HG03442 (cell line): ENCODE measurements around the gene MOB3B.
A peak's percentile ranks its signal among the peaks of the same experiment; 100 is the strongest.
"Not testable (repeated sequence)": the region's sequence is repeated elsewhere in the genome, so short reads cannot be mapped to it uniquely, and the experiment has no call there.

Experiments used
- ATAC-seq: cut with Tn5 transposase; IDR thresholded peaks from one replicate; pipeline ENCODE4 v1.9.1; 2021; ENCODE audit warnings: mild to moderate bottlenecking, moderate library complexity; ENCODE audit not compliant: unreplicated experiment

The MOB3B gene

DNA sequence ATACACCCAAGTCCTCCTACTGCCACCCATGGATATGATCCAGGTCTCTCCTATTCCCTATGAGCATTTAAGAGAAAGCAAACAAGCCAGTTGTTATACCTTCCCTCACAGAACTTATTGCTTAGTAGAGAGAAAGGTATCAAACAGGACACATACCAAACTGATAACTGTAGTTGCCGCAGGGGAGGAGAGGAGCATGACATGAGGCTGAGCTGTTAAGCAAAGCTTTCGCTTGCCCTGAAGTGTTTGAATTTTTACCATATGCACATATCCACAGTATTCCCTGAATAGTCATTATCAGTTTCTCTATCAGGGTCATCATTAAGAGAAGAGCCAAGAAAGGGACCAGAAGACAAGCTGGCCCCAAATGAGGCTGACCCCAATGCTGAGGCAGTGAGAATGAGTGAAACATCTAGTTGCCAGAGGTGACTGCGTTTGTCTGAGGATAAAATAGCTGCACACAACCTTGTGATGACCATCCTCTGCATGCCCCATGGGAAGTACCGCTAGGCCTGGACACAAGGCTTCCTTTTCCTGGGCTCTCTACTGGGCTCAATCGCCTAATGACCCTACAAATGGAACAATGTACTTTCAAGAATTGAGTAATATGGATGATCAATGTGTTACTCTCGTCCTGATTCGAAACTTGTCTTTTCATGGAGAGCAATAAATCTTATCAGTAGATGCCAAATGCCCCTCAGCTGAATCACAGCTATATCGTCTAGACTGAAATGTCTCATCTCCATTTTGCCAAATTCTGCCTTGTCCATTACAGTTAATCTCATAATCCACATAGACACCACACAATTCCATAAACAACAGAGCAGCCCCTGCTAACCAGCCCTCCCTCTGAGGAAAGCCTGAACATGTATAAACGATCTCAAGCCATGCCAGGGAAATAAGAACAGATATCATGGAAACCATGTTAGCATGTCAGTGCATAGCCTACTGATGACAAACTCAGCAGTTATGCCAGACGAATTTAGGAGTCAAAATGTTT lies 9.8 kb downstream of the MOB3B start:
- no peak for ATAC-seq

DNA sequence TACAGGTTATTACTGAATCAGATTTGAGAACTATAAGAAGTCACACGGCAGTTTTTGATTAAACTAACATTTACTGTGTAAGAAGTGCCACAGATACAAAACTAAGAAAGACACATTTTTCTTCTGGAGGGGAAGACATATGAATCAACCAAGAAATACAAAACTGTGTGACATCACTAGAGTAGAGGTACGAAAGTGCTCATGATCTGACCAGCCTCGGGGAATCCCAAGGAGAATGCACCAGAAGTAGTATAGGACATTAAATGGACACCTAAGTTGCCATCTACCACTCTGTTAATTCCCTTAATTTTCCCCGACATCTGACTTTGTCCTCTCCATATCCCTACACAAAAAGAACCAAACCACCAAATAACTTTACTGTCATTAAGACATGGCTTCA lies 10.8 kb downstream of the MOB3B start:
- ATAC-seq, result no peak

DNA sequence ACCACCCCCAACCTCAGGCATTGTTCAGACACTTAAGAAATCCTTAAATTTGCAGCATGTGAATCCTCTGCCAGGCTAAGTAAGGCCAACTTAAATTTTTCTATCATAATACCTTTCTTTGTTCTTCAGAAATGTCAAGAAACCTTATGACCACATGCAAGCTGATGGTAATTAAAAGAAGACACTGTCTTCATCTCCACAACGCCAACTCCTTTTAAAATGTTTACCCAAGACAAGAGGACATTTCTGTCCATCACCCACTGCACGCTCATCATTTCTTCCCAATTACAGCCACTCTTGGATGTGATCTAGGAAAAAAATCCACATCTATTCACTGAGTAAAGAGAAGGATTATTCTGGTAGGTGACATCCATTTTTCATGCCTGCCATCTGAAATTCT lies 11.6 kb downstream of the MOB3B start:
- no peak for ATAC-seq

DNA sequence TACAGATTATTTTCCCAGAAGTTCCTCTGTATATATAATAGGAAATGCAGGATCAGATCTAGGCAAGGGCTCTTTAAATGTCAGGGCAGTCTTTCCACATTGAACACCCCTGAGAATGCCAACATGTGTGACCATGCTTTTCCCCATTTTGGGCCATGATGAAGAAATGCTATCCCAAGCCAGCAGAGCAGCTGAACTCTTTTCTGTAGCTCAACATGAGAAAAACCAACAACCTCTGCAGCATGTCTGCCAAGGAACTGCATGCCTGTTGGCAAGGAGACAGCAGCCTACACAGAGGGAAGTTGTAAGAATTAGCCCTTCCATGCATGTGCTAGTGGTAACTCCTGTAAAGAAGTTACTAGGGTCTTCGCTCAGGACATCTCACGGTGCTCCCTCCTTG lies 15.1 kb downstream of the MOB3B start:
- no peak for ATAC-seq

DNA sequence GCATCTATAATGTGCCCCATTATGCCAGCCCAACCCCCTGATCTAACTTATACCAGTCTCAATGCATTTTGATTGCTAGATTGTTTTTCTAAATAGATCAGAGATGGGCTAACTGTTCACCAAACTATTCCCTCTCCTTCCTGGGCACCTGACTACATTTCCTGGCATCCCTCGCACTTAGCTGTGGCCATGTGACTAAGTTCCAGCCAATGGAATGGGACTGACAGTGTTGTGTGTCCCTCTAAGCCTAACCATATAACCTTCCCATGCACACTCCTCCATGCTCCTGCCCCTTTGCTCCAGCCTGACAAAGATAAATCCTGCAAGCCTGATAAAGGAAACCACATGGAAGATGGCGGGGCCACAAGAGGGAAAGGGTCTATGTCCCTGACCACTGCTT lies 17.8 kb downstream of the MOB3B start:
- no peak for ATAC-seq

DNA sequence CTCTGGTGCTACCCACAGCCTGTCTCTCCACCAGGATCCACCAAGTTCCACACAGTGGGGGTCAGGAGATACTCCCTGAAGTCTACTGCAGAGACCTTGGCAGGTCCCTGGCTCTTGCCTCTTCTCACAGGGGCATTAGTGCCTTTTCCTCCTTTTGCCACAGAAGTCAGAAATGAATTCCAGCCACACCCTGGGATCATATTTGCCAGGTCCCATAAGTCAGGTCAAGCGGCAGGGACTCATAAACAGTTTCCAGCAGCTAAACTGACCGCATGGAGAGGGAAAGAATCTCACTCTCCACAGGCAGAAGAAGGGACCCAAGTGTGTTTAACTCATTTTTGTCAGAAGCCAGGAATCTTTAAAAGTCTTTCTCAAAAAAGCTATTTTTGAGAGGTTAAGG lies 18.8 kb downstream of the MOB3B start:
- ATAC-seq, result no peak

DNA sequence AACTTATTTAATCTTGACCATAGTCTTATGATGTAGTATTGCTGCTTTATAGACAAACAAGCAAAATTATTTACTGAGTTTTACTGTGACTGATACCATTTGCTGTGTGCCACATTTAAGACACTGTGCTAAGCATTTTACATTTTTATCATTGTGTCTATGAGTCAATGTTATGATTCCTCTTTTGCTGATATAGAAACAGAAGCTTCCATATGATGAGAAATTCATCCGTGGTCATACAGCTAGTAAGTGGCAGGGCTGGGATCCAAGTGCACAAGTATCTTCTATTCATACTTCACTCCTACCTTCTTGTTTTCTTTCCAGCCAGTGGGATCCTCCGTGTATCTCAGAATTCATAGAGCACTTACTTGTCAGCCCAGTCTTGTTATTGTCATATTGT lies 22.6 kb downstream of the MOB3B start:
- no peak for ATAC-seq

DNA sequence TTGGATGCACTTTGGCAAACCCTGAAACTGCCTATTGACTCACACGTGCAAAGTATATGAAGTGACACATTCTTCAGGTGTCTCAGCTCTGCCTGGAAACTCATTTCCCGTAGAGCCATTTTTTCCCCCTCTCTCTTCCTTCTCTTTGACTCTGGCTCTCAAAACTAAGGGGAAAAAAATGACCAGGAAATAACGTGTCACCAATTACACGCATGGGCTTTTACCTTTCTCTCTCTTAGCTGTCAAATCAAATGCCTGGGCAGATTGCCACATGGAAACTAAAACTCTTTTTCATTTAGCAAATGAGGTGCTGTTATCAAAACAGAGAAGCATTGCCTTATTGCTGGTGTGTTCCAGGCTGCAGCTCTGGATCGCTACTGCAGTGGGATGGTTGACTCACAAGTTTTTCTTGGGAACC lies 23.9 kb downstream of the MOB3B start:
- no peak for ATAC-seq

DNA sequence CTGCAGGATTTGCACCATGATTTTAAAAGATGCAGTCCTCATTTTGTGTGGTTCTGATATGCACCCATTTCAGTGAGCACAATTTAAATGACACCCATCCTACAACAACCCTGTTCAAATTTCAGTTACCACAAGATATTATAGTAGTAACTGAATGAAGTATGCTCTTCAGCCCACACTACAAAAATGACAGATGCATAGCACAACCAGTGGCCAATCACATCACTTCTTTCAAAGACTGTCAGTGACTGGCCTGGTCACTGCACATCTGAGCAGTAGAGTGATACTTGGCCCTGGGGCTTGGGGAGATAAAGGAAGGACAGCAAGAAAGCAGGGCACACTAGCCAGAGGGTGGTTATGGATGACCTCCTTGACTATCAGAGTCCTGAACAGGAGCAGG lies 25.4 kb downstream of the MOB3B start:
- ATAC-seq, result no peak

DNA sequence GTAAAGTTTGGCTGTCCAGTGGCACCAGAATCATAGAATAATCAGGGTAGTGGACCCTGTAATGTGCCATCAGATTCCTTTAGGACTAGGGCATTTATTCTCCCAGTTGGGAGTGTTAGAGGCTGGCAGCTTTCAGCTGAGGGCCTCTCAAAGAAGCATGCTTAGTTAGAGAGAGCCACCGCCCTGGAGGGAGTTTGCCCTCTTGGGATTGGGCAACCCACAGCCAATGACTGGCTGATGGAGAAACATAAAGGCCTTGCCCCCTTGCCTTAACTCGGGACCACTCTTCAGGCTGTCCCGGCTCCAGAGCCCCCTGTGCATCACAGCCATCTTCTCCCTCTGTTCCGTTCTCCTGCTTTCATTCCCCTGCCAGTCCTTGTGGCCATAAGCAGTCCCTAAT lies 26.0 kb downstream of the MOB3B start:
- no peak for ATAC-seq

DNA sequence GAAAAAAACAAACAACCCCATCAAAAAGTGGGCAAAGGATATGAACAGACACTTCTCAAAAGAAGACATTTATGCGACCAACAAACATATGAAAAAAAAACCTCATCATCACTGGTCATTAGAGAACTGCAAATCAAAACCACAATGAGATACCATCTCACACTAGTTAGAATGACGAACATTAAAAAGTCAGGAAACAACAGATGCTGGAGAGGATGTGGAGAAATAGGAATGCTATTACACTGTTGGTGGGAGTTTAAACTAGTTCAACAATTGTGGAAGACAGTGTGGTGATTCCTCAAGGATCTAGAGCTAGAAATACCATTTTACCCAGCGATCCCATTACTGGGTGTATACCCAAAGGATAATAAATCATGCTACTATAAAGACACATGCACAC lies 28.7 kb downstream of the MOB3B start:
- not testable (repeated sequence) for ATAC-seq

DNA sequence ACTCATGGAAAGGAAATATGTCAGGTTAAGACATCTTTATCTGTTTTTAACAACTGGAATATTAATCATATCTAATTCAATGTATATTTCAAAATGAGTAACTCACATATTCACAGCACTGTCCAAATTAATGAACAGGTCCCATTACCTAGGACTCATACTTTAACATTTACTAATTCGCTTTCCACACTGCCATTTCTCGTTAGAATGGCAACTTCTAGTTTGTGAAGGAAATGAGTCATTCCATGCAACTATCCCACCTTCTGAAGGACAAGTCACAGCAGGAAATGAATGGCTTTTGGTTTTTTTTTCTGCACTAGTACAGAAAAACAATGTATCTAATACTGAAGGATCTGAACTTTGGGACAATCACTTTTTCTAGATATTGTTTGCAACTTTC lies 30.2 kb downstream of the MOB3B start:
- ATAC-seq, result peak; percentile 73

DNA sequence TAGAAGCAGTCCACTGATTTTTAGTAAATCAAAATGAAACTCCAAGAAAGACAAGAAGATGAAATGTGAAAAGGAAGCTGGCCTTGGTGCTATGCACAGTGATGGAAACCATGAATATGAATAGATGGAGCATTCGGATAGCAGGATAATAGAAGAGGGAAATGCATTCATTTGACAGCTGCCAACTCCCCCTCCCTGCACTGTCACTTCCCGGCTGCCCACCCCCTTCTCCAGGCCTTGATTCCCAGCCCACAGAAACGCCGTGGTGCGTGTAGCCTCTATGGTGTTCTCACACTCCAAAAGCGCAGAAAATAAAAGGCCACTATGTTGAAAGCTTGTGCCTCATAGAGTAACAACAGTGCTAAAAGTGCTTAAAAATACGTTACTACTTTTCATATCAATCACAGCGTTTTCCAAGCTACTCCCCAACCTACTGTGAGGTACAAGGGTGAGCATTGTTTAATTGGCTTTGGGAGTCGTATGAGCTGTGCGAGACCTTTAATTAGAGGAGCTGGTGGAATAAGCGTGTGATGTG lies 31.7 kb downstream of the MOB3B start:
- no peak for ATAC-seq

DNA sequence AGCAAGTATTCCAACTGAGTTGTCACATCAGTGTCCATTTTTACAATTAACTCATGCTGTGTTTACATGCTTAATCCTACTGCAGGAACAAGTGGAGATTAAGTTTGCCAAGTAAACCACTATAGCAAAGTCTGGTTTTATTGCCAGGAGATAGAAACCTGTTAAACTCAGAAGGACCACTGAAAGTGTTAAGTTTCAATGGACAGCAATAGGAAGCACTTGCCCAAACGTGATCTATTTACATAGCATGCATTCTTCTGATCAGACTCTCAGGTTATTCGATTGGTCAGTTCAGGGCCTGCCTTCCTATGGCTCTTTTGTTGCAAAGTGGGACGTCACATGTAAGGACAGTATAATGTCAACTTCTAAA lies 33.5 kb downstream of the MOB3B start:
- no peak for ATAC-seq

DNA sequence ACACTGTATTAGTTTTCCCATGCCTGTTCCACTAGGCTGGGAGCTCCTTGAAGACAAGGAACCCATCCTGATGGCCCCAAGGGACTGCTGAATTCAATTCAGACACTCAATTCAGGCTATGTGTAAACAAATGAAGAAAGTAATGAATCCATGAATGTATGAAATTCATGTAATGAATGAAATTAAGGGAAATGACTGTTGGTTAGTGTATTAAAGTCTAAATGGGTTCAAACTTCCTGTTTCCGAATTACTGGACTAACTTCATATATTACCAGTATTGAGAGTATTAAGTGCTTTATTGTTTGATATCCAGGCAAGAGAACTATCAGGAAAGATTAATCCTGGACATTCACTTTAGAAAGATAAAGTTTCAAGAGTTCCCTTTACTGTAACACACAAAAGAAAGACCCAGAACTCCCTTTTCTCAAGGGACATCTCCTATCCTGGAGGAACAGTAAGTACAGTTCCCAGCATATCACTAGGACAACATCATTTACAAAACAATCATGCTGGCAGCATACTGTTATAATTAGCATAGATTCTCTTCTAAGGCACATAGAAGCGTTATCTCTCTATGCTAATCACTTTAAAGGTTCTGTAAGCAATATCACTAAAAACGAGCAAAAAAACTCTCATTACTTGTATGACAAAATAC lies 34.0 kb downstream of the MOB3B start:
- no peak for ATAC-seq

DNA sequence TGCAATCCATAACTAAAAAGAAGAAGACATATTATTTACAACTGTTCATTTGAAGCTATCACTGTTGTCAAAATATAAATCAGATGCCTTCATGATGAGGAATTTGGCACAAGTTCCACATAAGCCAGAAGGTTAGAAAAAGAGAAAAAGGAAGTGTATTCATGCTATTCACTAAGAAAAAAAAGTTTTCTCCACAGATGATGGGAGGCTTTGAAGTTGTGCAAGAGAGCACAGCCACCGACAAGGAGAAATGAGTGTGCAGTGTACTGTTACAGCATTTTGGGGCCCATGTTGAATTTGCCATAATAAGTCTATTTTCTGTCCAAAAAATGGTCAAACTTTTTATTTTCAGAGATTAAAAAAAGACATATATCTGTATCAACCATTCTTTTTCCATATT lies 38.5 kb downstream of the MOB3B start:
- ATAC-seq, result peak; percentile 45

DNA sequence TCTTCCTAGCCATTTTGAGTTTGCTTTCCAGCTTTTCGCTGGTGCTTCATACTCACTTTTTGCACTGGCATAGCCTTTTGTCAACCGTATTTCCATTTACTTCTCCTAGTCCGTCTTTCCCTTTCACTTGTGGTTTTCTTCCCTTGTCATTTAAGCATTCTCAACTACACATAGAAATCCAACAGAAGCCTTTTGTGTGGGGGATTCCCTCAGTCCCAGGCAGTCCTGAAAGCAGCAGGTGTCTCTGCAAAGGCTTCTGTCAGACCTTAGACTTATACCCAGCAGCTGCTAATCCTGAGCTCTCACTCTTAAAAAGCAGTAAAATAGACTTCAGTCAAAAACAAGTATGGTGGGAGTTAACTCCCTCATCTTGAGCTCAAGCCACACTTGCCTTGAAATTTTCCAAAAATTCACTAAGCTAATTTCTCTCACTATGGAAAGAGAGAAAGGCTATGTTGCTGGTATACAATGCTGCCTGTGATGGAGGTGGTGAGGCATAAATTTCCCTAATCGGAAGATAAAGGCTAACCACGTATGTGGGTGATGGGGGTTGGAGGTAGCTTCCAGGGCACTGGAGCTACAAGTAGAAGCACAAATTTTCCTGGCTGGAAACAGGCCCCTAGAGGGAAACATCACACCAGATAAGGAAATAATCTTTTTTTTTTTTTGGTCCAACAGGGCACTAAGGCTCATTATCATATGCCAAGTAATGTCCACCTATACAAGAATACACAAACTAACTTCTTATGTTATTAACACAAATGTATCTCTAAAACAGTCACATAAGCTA lies 40.3 kb downstream of the MOB3B start:
- ATAC-seq, result peak; percentile 85

DNA sequence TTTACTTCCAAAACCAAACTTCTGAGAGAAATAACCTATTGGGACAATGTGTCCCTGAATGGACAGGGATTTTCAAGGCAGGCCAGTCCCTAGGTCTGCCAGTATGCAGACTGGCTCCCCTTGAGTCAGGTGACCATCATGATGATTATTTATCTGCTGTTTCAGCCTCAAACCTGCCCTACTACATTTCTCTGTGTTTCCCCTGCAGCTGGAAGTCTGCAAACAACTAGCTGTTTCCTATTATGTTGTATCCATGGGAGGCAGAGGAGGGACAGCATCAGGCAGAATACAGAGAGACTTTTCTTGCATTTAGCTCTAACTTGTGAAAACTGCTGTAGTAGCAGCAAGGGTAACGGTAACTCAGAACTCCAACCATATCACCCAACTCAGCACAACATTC lies 41.7 kb downstream of the MOB3B start:
- ATAC-seq, result no peak

DNA sequence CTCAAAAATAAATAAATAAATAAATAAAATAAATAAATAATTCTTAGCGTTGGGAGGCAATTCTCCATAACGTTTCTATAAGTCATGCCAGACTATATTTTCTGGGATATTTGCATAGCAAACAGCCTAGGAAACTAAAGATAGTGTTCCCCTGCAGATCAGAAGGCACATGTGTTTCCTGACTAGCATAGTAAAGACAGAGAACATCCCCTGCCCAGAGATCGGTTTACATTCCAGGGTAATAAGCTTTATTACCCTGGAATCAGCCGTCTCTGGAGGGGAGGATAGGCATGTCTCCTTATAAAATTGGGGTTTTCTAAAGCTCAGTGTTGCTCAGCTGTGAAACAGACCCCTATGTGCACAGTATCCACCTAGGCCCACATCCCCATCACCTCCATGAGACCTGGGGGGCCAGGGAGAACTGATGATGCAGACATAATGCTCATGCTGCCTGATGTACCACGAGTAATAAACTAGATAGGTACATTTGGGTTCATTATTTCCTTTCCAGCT lies 42.4 kb downstream of the MOB3B start:
- no peak for ATAC-seq

DNA sequence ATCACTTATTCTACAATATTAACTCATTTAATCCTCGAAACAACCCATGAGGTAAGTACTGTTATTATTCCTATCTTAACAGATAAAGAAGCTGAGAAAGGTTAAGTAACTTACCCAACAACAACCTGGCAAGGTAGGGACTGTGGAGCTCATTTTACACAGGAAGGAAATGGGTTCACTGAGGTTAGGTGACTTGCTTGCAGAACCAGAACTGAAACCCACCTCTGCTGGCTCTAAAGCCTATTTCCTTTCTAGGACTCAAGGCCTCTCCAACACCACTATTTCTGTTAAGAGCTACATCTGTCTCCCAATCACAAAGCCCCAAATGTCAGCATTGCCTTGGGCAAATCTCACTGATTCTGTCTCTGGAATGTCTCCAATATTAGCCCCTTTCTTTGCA lies 44.5 kb downstream of the MOB3B start:
- peak; percentile 70 for ATAC-seq

DNA sequence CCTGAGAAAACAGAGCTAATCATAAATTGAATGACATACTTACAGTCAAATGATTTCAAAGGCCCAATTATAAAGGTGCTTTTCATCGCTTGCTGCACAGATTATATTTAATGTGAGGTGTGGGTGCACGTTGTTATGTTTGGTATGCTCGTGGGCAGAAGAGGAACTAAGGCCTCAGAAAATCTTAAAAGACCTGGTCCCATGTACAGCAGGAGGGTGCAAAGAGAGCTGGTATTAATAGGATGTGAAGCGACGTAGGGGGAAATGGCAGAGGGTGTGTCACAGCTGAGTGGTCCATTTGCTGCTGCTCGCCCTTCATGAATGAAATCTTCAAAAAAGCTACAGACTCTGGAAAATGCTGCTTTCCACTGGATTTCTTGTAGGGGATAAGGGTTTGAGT lies 46.0 kb downstream of the MOB3B start:
- ATAC-seq, result no peak
